Ammon's horn (tissue), 1 donor: ENCODE measurements around the gene DKK1.
"Not testable (repeated sequence)": the region's sequence is repeated elsewhere in the genome, so short reads cannot be mapped to it uniquely, and the experiment has no call there.

ENCODE experiments used
- DNase-seq: peaks from one replicate; pipeline ENCODE4 v3.0.0-alpha.2; 2016; ENCODE audit warnings: low spot score

DKK1 gene

GRCh38 chr10:52318136-52318701 lies 4.1 kb downstream of the DKK1 start:
- DNase-seq: no peak

DNA sequence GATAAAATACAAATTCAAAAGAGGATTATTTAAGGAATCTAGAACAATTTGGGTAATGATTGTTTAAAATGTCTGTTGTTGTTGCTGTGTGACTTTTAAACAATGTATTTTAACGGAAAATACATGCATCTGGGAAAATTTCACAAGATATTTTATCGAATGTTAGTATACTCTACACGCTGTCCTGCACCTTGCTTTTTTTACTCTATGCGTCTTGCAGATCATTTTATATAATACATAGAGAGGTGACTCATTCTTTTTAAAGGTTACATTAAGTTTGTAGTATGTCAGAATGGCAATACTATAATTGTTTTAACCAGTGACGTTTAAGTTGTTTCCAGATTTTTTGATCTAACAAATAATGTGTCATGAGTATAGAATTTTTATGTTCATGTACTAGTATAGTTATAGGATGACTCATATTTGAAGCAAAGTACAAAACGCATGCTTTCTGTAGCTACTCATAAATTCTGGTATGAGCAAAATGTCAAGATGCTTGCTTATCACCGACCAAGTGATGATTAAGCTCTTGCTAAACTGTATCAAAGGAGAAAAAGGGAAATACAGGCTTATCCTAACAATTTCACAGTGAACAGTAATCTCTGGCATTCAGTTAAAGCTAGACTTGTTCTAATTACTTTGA lies 4.9 kb downstream of the DKK1 start:
- no peak for DNase-seq

- DNase-seq: no peak
Observed at GRCh38 chr10:52319926-52320325, 5.8 kb downstream of the DKK1 start.

GRCh38 chr10:52322323-52322722 lies 8.2 kb downstream of the DKK1 start:
- no peak for DNase-seq

- DNase-seq: no peak
Observed at GRCh38 chr10:52322936-52323335, 8.9 kb downstream of the DKK1 start.

DNA sequence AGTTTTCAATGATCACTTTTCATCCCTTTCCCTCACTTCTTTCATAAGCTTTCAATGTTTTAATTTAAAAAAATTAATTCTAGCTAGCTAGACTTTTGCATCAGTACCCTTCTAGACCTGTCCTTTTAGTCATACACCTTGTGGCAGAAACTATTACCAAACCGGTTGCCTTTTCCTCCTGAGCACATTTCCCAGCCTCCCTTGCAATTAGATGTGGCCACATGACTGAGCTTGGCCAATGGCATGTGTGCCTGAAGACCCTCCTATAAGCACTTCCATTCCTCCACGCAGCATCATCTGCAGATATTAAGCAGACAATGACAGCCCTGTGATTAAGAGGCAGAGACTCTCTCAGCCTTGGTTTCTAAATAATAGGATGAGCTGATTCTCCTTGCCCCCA lies 12.3 kb downstream of the DKK1 start:
- no peak for DNase-seq

DNA sequence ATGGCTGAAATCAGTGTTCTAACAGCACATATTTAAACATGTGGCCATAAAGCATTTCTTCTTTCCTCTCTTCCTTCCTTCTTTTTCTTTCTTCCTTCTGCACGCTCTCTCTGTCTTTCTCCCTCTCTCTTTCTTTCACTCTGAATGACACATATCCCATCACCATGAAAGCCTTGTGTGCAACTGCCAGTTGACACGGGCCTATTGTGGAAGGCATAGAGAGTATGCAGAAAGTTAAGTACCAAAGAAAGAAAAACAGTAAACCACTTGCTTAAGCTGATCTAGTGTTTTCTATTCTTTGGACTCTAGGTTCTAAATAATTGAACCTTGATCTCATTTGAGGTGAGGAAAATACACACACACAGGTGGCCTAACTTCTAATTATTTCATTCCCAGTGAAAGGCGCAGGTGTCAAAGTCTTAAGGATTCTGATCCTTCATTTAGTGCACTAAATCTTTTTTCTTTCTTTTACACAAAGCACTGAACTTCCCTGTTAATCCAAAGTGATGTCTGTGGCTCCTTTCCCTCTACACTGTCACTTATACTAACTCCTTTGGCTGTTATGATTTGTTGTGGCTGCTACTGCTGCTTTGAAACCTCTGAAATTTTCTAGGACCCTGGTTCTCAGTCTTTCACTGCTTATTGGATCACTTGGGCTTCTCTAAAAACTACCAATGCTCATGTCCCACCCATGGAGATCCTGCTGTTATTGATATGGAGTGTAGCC lies 17.7 kb downstream of the DKK1 start:
- DNase-seq: no peak

DNA sequence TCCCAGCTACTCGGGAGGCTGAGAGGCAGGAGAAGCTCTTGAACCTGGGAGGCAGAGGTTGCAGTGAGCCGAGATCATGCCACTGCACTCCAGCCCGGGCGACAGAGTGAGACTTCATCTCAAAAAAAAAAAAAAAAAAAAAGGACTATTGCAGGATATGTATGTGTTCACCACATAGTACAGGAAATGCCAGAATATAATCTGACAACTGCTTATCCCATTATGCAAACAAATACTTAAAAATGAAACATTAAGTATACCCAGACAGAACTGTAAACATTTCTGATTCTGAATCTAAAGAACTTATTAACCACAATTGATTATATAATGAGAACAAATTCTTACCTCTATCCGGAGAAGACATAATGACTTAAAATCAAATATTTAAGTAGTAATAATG lies 18.7 kb downstream of the DKK1 start:
- no peak for DNase-seq

DNA sequence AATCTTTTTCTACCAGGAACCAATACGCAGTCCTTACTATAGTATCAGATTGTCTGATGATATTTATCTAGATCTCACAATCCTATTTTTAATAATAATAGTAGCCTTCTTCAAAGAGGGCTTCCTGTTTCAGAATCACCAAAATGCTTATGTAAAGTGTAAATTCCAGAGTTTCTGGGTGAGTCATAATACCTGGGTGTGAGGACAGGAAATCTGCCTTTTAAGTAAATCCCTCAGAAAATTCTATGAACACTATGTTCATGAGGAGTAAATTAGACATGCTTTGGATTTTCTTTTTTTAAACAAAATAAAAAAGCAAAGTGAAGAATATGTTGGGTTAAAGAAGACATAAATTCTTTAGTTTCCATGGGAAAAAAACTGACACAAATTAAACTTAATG lies 20.5 kb downstream of the DKK1 start:
- no peak for DNase-seq

GRCh38 chr10:52335665-52336064 lies 21.6 kb downstream of the DKK1 start:
- no peak for DNase-seq

- DNase-seq: no peak
Observed at GRCh38 chr10:52337225-52337624, 23.1 kb downstream of the DKK1 start.

GRCh38 chr10:52343439-52343838 lies 29.4 kb downstream of the DKK1 start:
- no peak for DNase-seq

- no peak for DNase-seq
Observed at GRCh38 chr10:52346394-52347326, 32.6 kb downstream of the DKK1 start.

- DNase-seq: no peak
Observed at GRCh38 chr10:52347327-52347667, 33.2 kb downstream of the DKK1 start.

GRCh38 chr10:52348037-52348564 lies 34.0 kb downstream of the DKK1 start:
- DNase-seq: no peak

DNA sequence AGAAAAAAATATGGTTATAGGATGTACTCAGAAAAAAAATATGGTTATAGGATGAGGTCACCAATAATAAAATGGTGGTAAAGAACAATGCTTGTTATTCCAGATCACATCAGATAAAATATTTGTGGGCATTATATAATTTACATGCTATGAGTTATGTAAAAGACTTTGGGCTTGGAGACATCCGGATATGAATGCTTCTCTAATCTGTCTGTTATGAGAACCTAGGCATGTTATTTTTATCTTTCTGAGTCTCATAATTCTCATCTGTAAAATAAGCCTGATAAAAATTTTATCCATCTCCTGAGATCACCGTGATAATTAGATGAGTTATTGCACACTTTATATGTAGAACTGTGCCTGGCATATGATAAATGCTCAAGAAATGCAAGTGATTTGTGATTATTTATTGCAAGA lies 37.8 kb downstream of the DKK1 start:
- no peak for DNase-seq

- no peak for DNase-seq
Observed at GRCh38 chr10:52353205-52353604, 39.1 kb downstream of the DKK1 start.

DNA sequence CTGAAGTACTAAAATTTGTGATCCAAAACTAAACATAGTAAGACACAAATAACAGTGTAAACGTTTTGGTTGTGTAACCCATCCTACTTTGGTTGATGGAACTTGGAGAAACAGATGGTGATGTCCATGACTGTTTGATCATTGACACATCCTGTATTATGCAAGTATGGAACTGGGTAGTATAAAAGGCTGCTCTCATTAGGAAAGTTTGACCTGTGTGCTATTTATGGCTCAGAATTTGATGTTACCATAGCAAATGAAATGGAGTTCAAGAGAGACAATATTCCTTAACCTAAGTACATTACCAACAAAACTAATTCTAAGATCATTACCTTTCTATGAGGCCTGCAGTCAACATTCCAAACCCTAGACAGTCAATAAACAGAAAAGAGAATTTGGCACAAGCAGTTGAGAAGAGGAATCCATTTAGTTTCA lies 39.9 kb downstream of the DKK1 start:
- peak; percentile 24 for DNase-seq

- DNase-seq: no peak
Observed at GRCh38 chr10:52357971-52358370, 43.9 kb downstream of the DKK1 start.

- no peak for DNase-seq
Observed at GRCh38 chr10:52359441-52359840, 45.4 kb downstream of the DKK1 start.

- DNase-seq: not testable (repeated sequence)
Observed at GRCh38 chr10:52365547-52366432, 51.7 kb downstream of the DKK1 start.
